Activated CD8-positive, alpha-beta T cell treated with anti-CD3 and anti-CD28 coated beads, Interleukin-2, amount 10 ng/mL, durations not matched to agents 7 days and 5 days (primary cell): ENCODE measurements around the gene MAN1B1. TPM values are rescaled to one million over a fixed set of nuclear protein-coding genes. Genes with fewer than 3 reads are reported as not detected.
A peak's percentile ranks its signal among the peaks of the same experiment; 100 is the strongest.

Experiments
- ATAC-seq: fragments of 150-1000 bp; cut with Tn5 transposase; one replicate; pipeline ENCODE4 v1.10.0; 2021; ENCODE audit warnings: moderate library complexity
- CTCF ChIA-PET: fragments of 350-600 bp; sonication (Branson Sonifier 250); formaldehyde crosslinking; loops from one replicate; lab custom pipeline; 2021; ENCODE audit warnings: antibody characterized with exemption; lab: Charles Lee
- POLR2A ChIA-PET: fragments of 350-600 bp; sonication (Branson Sonifier 250); formaldehyde crosslinking; loops from one replicate; lab custom pipeline; 2021; ENCODE audit warnings: antibody characterized with exemption; lab: Charles Lee
- DNase-seq: peaks from one replicate; pipeline ENCODE4 v3.0.0-alpha.2; 2020
- H3K27ac Mint-ChIP-seq: one replicate; pipeline ENCODE4 v1.8.0; 2021; ENCODE audit warnings: mild to moderate bottlenecking, mixed read lengths
- H3K27me3 Mint-ChIP-seq: one replicate; pipeline ENCODE4 v1.8.0; 2021; ENCODE audit warnings: low read depth, mixed read lengths
- H3K36me3 Mint-ChIP-seq: one replicate; pipeline ENCODE4 v1.8.0; 2021; ENCODE audit warnings: low read depth, mixed read lengths
- H3K4me1 Mint-ChIP-seq: one replicate; pipeline ENCODE4 v1.8.0; 2021; ENCODE audit warnings: low read depth, mixed read lengths
- H3K4me3 Mint-ChIP-seq: one replicate; pipeline ENCODE4 v1.8.0; 2021; ENCODE audit warnings: mild to moderate bottlenecking, mixed read lengths
- H3K9me3 Mint-ChIP-seq: one replicate; pipeline ENCODE4 v1.8.0; 2022; ENCODE audit warnings: mixed read lengths; ENCODE audit not compliant: insufficient read depth
- total RNA-seq, 2 experiments: library from RNA; stranded (reverse); gene quantifications; one replicate each; pipeline ENCODE4 v1.2.3, GENCODE V29; 2021

MAN1B1 gene
- total RNA-seq, 2 experiments from 2014 or later: 42.2 to 49.2 TPM

GRCh38 chr9:137045294-137046087, 41.3 kb upstream of the MAN1B1 start:
- no peak overlapping the region for H3K27ac Mint-ChIP-seq
- DNase-seq (no peak), ATAC-seq (peak; percentile 29)
- peaks cover 15% of the 10 kb centered on the region for H3K4me1 Mint-ChIP-seq
- H3K4me3 Mint-ChIP-seq: peak overlapping the region; percentile 71
- ChIA-PET CTCF (interaction anchor here (0.6 to 4.8 kb wide), 11 partner anchors 10 to 101 kb away, joined by 3 to 78 read pairs (median 4); partner anchors contain the start of genes FBXW5, MAN1B1 and SAPCD2), POLR2A (interaction anchor here (0.5 to 1.4 kb wide), 3 partner anchors 11 to 148 kb away, joined by 3 to 5 read pairs (median 4); partner anchors contain the start of gene SAPCD2)
- H3K36me3 Mint-ChIP-seq: no peaks in the 10 kb centered on the region
- no peaks in the 10 kb centered on the region for H3K9me3 Mint-ChIP-seq
- H3K27me3 Mint-ChIP-seq: peaks cover 26% of the 10 kb centered on the region

GRCh38 chr9:137046088-137046787, 40.5 kb upstream of the MAN1B1 start, which contains the start of gene NPDC1:
Gene NPDC1, minus strand, starts transcription at chr9:137046177. Its CDS starts 188 bp downstream, at chr9:137045989.
- H3K27me3 Mint-ChIP-seq: peaks cover 28% of the 10 kb centered on the region
- ChIA-PET POLR2A (interaction anchor here (0.7 to 1.5 kb wide), 2 partner anchors 25 to 40 kb away, joined by 3 read pairs; partner anchors contain the start of gene MAN1B1), CTCF (interaction anchor here (0.7 to 4.8 kb wide), 38 partner anchors 9 to 303 kb away, joined by 3 to 78 read pairs (median 4); partner anchors contain the start of genes AJM1, CLIC3, FBXW5 and FUT7)
- no peak within 1 kb of the TSS for H3K27ac Mint-ChIP-seq
- H3K36me3 Mint-ChIP-seq: no peaks in the 10 kb centered on the region
- ATAC-seq (peak; percentile 82), DNase-seq (peak; percentile 89)
- H3K4me1 Mint-ChIP-seq: peaks cover 15% of the 10 kb centered on the region
- H3K9me3 Mint-ChIP-seq: no peaks in the 10 kb centered on the region
- peak within 1 kb of the TSS; percentile 71 for H3K4me3 Mint-ChIP-seq

GRCh38 chr9:137048655-137049543, 37.9 kb upstream of the MAN1B1 start:
- Mint-ChIP-seq H3K4me3 (no peak overlapping the region), H3K9me3 (no peaks in the 10 kb centered on the region), H3K4me1 (peaks cover 12% of the 10 kb centered on the region), H3K27me3 (peaks cover 38% of the 10 kb centered on the region), H3K27ac (no peak overlapping the region), H3K36me3 (no peaks in the 10 kb centered on the region)
- no peak for DNase-seq
- ChIA-PET POLR2A (no interaction called here), CTCF (interaction anchor here (0.8 to 4.8 kb wide), 6 partner anchors 10 to 20 kb away, joined by 3 to 78 read pairs (median 5); partner anchors contain the start of gene SAPCD2)
- ATAC-seq: no peak

- Mint-ChIP-seq H3K9me3 (no peaks in the 10 kb centered on the region), H3K4me3 (no peak overlapping the region), H3K27me3 (peaks cover 39% of the 10 kb centered on the region), H3K27ac (no peak overlapping the region), H3K36me3 (no peaks in the 10 kb centered on the region), H3K4me1 (peaks cover 4% of the 10 kb centered on the region)
- peak; percentile 74 for DNase-seq
- ChIA-PET CTCF (interaction anchor here (0.6 to 4.8 kb wide), 5 partner anchors 11 to 18 kb away, joined by 3 to 78 read pairs (median 3); partner anchors contain the start of gene SAPCD2), POLR2A (no interaction called here)
- peak; percentile 35 for ATAC-seq
These were observed 37.0 kb upstream of the MAN1B1 start for GRCh38 chr9:137049544-137050449.

- H3K27me3 Mint-ChIP-seq: peaks cover 34% of the 10 kb centered on the region
- H3K27ac Mint-ChIP-seq: no peak overlapping the region
- no peaks in the 10 kb centered on the region for H3K36me3 Mint-ChIP-seq
- ChIA-PET CTCF (interaction anchor here (0.6 to 4.8 kb wide), 2 partner anchors 16 to 17 kb away, joined by 3 to 78 read pairs; partner anchors contain the start of gene SAPCD2), POLR2A (no interaction called here)
- H3K9me3 Mint-ChIP-seq: no peaks in the 10 kb centered on the region
- H3K4me3 Mint-ChIP-seq: no peak overlapping the region
- ATAC-seq (no peak), DNase-seq (no peak)
- H3K4me1 Mint-ChIP-seq: no peaks in the 10 kb centered on the region
These were observed 36.2 kb upstream of the MAN1B1 start for GRCh38 chr9:137050570-137050969.

GRCh38 chr9:137051145-137051724, 35.5 kb upstream of the MAN1B1 start:
- ChIA-PET POLR2A (no interaction called here), CTCF (interaction anchor here (1.6 kb wide), 1 partner anchor 17 kb away, joined by 4 read pairs; no protein-coding TSS in a partner anchor)
- Mint-ChIP-seq H3K4me1 (no peaks in the 10 kb centered on the region), H3K27ac (no peak overlapping the region), H3K36me3 (no peaks in the 10 kb centered on the region), H3K4me3 (no peak overlapping the region), H3K27me3 (peaks cover 34% of the 10 kb centered on the region), H3K9me3 (no peaks in the 10 kb centered on the region)
- DNase-seq (no peak), ATAC-seq (no peak)

GRCh38 chr9:137052293-137052692, 34.5 kb upstream of the MAN1B1 start:
- ChIA-PET POLR2A (no interaction called here), CTCF (interaction anchor here (0.9 to 1.7 kb wide), 4 partner anchors 14 to 18 kb away, joined by 3 to 8 read pairs (median 4); partner anchors contain the start of gene SAPCD2)
- Mint-ChIP-seq H3K27me3 (peaks cover 34% of the 10 kb centered on the region), H3K36me3 (no peaks in the 10 kb centered on the region), H3K9me3 (no peaks in the 10 kb centered on the region), H3K27ac (no peak overlapping the region), H3K4me3 (no peak overlapping the region), H3K4me1 (no peaks in the 10 kb centered on the region)
- ATAC-seq (no peak), DNase-seq (no peak)

GRCh38 chr9:137052998-137053943, 33.5 kb upstream of the MAN1B1 start:
- POLR2A ChIA-PET: no interaction called here
- H3K9me3 Mint-ChIP-seq: no peaks in the 10 kb centered on the region
- H3K36me3 Mint-ChIP-seq: no peaks in the 10 kb centered on the region
- H3K27me3 Mint-ChIP-seq: peaks cover 27% of the 10 kb centered on the region
- no peak for DNase-seq
- no peaks in the 10 kb centered on the region for H3K4me1 Mint-ChIP-seq
- CTCF ChIA-PET: interaction anchor here (0.9 to 1.7 kb wide), 4 partner anchors 13 to 18 kb away, joined by 3 to 8 read pairs (median 4); partner anchors contain the start of gene SAPCD2
- H3K4me3 Mint-ChIP-seq: no peak overlapping the region
- ATAC-seq: no peak
- no peak overlapping the region for H3K27ac Mint-ChIP-seq
